Aorta (tissue), 5 donors: ENCODE data around the gene FBH1. TPM values are rescaled to one million over a fixed set of nuclear protein-coding genes. Genes with fewer than 3 reads are reported as not detected.
A peak's percentile ranks its signal among the peaks of the same experiment; 100 is the strongest.
"Not testable (repeated sequence)": the region's sequence is repeated elsewhere in the genome, so short reads cannot be mapped to it uniquely, and the experiment has no call there.

Experiments
- ATAC-seq: fragments of 200-7000 bp; cut with Tn5 transposase; one replicate; pipeline ENCODE4 v1.9.1; 2022; ENCODE audit warnings: moderate library complexity; ENCODE audit not compliant: low FRiP score
- DNase-seq, 2 donors: peaks; one replicate each; pipeline ENCODE4 v3.0.0-alpha.2; 2020
- H3K27ac ChIP-seq, 2 donors: one replicate each; pipeline ENCODE4 v1.5.1; 2013; ENCODE audit warnings: low read length in 2 of 2, mild to moderate bottlenecking in 2 of 2, moderate library complexity in 2 of 2, control low read depth in 1 of 2, inconsistent platforms in 1 of 2, low read depth in 1 of 2
- H3K27me3 ChIP-seq, 2 donors: one replicate each; pipeline ENCODE4 v1.6.1; 2013; ENCODE audit warnings: control low read depth in 1 of 2, low read length in 1 of 2, mild to moderate bottlenecking in 1 of 2, moderate library complexity in 1 of 2; ENCODE audit not compliant: insufficient read depth in 2 of 2, control insufficient read depth in 1 of 2
- H3K36me3 ChIP-seq, 2 donors: one replicate each; pipeline ENCODE4 v1.6.1; 2013; ENCODE audit warnings: control low read depth in 1 of 2, low read length in 1 of 2, mild to moderate bottlenecking in 1 of 2; ENCODE audit not compliant: insufficient read depth in 2 of 2, control insufficient read depth in 1 of 2
- H3K4me1 ChIP-seq, 2 donors: one replicate each; pipeline ENCODE4 v1.6.1; 2013; ENCODE audit warnings: low read length in 2 of 2, control low read depth in 1 of 2, mild to moderate bottlenecking in 1 of 2, moderate library complexity in 1 of 2; ENCODE audit not compliant: insufficient read depth in 2 of 2, control insufficient read depth in 1 of 2
- H3K4me3 ChIP-seq, 2 donors: one replicate each; pipeline ENCODE4 v1.5.1; 2013; ENCODE audit warnings: low read length in 2 of 2, control low read depth in 1 of 2, mild to moderate bottlenecking in 1 of 2
- H3K9me3 ChIP-seq: one replicate; pipeline ENCODE4 v1.6.1; 2013; ENCODE audit warnings: mild to moderate bottlenecking, low read length; ENCODE audit not compliant: control insufficient read depth
- WGBS, 2 donors: extraction: QIAGEN DNeasy Blood & Tissue Kit; methylation state at CpG; one replicate each; pipeline ENCODE4 v1.1.7; 2013; 5-methylcytosine and 5-hydroxymethylcytosine counted together
- intact Hi-C, 2 donors: fragments of 100-400 bp; cut with DNase I; formaldehyde crosslinking; loops; one replicate each; pipeline versions ENCODE4 v1.14.2 to v1.15.0; 2022
- polyA plus RNA-seq, 2 donors: library from polyadenylated mRNA; stranded (reverse); fragments of 200-250 nt; gene quantifications; one replicate each; pipeline ENCODE4 v1.2.3, GENCODE V29; 2013
- total RNA-seq, 2 donors: library from RNA; stranded (reverse); fragmentation: NEBNext Ultra II Directional; extraction: Animal tissue kit (Norgen Biotek cat#: 25700); gene quantifications; one replicate each; pipeline ENCODE4 v1.2.1, GENCODE V29; 2021
- donor health status: healthy with polysubstance abuse.
- donor health status: Bipolar disorder and iron deficiency.
- donor health status: DM: no; HTN: no; CAD: no.
- donor health status: DM: no; HTN: no; CAD: no.
- donor health status: DM: yes; HTN: yes; CAD: no.

FBH1 gene
- total and polyA plus RNA-seq, 4 donors, result 36.9 to 110 (median 104) TPM

DNA sequence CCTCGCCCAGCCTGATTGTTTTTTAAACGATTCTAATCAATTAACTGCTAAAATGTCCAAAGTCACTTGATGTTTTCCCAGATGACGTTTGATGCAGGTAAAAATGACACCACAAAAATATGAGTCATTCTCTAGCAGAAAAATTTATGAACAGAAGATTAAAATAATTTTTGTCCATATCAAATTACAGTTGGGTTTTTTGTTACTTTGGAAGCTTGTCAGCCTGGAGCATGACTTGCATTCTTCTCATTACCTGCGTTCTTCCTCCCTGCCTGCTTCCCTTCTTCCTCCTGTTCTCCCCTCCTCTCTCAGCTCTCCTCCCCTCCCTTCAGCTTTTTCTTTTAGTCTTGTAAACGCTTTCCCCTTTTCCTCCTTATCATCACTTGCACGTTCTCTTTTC, 68.6 kb downstream of the FBH1 start:
- Histone ChIP-seq H3K9me3 (no peaks in the 10 kb centered on the region), H3K36me3 (peaks cover 0 to 2% of the 10 kb centered on the region in 2 donors), H3K4me3 (no peak overlapping the region), H3K27ac (peak overlapping the region in 1 of 2 donors; percentile 7), H3K4me1 (no peaks in the 10 kb centered on the region), H3K27me3 (no peaks in the 10 kb centered on the region)
- ATAC-seq, result no peak
- no peak for DNase-seq
- WGBS, 2 donors, result 70 to 76% methylated on average over 6 of the region's 6 CpGs
- intact Hi-C loops, result no loop called here

DNA sequence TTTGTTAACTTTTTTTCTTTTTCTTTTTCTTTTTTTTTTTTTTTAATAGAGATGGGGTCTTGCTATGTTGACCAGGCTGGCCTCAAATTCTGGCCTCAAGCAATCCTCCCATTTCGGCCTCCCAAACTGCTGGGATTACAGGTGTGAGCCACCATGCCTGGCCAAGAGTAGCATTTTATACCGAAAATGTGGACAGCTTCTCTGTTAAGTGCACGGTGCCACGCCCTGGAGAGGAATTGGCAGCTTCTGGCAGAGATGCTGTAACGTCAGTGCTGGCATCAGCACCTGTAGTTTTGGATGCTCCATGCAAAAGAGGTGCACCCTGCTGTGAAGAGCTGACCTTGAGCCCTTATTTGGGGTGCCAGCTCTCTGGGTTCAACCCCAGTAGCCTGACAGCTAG, 69.1 kb downstream of the FBH1 start:
- ATAC-seq (no peak), DNase-seq (peak in 1 of 2 donors; percentile 55)
- H3K27ac ChIP-seq, result no peak overlapping the region
- H3K36me3 ChIP-seq, result peaks cover 0 to 2% of the 10 kb centered on the region in 2 donors
- H3K9me3 ChIP-seq, result no peaks in the 10 kb centered on the region
- intact Hi-C loops, result no loop called here
- 93 to 95% methylated on average over 5 of the region's 5 CpGs for WGBS, 2 donors
- H3K4me3 ChIP-seq, result no peak overlapping the region
- H3K27me3 ChIP-seq, result no peaks in the 10 kb centered on the region
- no peaks in the 10 kb centered on the region for H3K4me1 ChIP-seq

DNA sequence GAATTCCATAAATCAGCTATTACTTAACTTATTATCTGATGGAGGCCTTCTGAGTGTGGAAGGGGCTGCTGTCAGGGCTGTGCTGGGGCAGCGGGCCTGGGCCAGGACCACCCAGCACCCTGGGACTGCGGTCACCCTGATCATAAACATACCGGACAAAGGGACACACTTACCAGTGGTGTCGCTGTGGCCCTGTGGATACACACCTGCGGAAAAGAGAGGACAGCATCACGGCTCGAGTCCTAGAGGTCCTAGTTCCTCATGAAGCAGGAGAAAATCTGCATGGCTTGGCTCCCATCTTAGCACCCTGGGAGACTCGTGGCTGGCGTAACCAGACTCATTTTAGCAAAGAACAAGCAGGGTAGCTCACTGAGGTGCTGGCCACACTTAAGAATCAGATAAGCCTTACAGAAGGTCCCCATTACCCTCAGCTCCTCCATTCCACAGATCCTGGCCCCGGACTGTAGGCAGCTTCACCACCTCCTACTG, 69.6 kb downstream of the FBH1 start:
- 89 to 93% methylated on average over 10 of the region's 10 CpGs for WGBS, 2 donors

GRCh38 chr10:5960070-5960972, 70.3 kb downstream of the FBH1 start:
- Histone ChIP-seq H3K4me1 (no peaks in the 10 kb centered on the region), H3K27ac (no peak overlapping the region), H3K27me3 (no peaks in the 10 kb centered on the region), H3K4me3 (no peak overlapping the region), H3K36me3 (peaks cover 0 to 2% of the 10 kb centered on the region in 2 donors), H3K9me3 (no peaks in the 10 kb centered on the region)
- ATAC-seq, result no peak
- WGBS, 2 donors, result 82 to 88% methylated on average over 17 to 18 of the region's 18 CpGs
- DNase-seq, result peak in 1 of 2 donors; percentile 64
- intact Hi-C loops, result no loop called here

More for the DNA sequence above, 69.6 kb downstream of the FBH1 start:
- Histone ChIP-seq H3K36me3 (peaks cover 0 to 2% of the 10 kb centered on the region in 2 donors), H3K27ac (no peak overlapping the region), H3K27me3 (no peaks in the 10 kb centered on the region), H3K9me3 (no peaks in the 10 kb centered on the region), H3K4me3 (no peak overlapping the region), H3K4me1 (no peaks in the 10 kb centered on the region)
- no peak for ATAC-seq
- DNase-seq, result peak in 1 of 2 donors; percentile 58
- intact Hi-C loops, result no loop called here

DNA sequence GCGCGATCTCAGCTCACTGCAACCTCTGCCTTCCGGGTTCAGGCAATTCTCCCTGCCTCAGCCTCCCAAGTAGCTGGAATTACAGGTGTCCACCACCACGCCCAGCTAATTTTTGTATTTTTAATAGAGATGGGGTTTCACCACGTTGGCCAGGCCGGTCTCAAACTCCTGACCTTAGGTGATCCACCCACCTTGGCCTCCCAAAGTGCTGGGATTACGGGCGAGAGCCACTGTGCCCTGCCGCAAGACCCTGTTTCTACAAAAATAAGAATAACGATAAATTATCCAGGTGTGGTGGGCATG, 70.9 kb downstream of the FBH1 start:
- H3K36me3 ChIP-seq, H3K27me3 ChIP-seq, intact Hi-C loops, H3K4me3 ChIP-seq, H3K4me1 ChIP-seq, ATAC-seq, H3K27ac ChIP-seq, H3K9me3 ChIP-seq: not testable (repeated sequence)
- 97% methylated on average over 10 of the region's 10 CpGs for WGBS, 2 donors
- peak in 1 of 2 donors; percentile 10 for DNase-seq

DNA sequence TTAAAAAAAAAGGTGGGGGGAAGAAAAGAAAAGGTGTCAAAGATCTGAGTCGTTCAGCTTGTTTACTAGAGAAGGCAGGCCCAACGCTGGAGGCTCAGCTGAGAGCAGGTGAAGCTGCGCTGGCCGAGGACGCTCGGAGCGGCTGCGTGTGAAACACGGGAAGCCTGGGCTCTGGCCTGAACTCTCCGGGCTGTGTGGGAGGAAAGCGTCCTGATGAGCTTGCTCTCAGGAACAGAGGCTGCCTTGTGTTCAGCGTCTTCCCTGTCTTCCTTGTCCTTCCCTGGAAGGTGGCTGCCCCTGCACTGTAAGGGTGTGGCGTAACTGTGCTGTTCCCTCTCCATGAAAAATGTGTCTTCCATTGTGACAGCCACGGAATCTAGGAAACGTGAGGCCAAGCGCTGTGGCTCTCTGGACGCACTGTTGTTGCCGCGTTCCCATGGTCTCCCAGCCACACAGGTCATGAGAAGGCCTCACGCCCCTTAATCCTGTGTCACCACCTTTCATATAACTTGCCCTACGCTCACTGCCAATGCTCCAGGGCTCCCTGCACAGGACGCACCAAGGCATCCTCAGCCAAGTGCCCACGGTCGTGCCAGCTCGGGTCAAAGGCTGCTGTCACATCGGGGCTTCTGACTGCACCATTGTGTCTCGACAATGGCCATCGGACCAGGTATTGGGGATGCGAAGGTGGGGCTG, 71.5 kb downstream of the FBH1 start:
- WGBS, 2 donors, result 93 to 94% methylated on average over 29 of the region's 29 CpGs
- no peaks in the 10 kb centered on the region for H3K9me3 ChIP-seq
- H3K36me3 ChIP-seq, result peaks cover 0 to 2% of the 10 kb centered on the region in 2 donors
- no peak overlapping the region for H3K27ac ChIP-seq
- H3K4me3 ChIP-seq, result no peak overlapping the region
- H3K4me1 ChIP-seq, result no peaks in the 10 kb centered on the region
- intact Hi-C loops, result no loop called here
- H3K27me3 ChIP-seq, result no peaks in the 10 kb centered on the region
- DNase-seq, result peak; percentile 35 to 62
- no peak for ATAC-seq

- H3K36me3 ChIP-seq, result not testable (repeated sequence)
- WGBS, 2 donors, result 93 to 95% methylated on average over 10 of the region's 10 CpGs
- peak in 1 of 2 donors; percentile 34 for DNase-seq
Measured at GRCh38 chr10:5962358-5962940, 72.4 kb downstream of the FBH1 start.

GRCh38 chr10:5963071-5963470, 73.0 kb downstream of the FBH1 start:
- H3K9me3 ChIP-seq, result no peaks in the 10 kb centered on the region
- H3K36me3 ChIP-seq, result peaks cover 0 to 2% of the 10 kb centered on the region in 2 donors
- ATAC-seq (no peak), DNase-seq (peak in 1 of 2 donors; percentile 40)
- intact Hi-C loops, result no loop called here
- no peak overlapping the region for H3K4me3 ChIP-seq
- no peak overlapping the region for H3K27ac ChIP-seq
- H3K4me1 ChIP-seq, result no peaks in the 10 kb centered on the region
- WGBS, 2 donors, result 89 to 91% methylated on average over 7 of the region's 7 CpGs
- no peaks in the 10 kb centered on the region for H3K27me3 ChIP-seq

More at GRCh38 chr10:5962358-5962940, 72.4 kb downstream of the FBH1 start:
- H3K27ac ChIP-seq, intact Hi-C loops, H3K4me1 ChIP-seq, H3K9me3 ChIP-seq, ATAC-seq, H3K4me3 ChIP-seq, H3K27me3 ChIP-seq: not testable (repeated sequence)
